HG02642 (cell line): ENCODE measurements around the gene ZFP14.
"Not testable (repeated sequence)": the region's sequence is repeated elsewhere in the genome, so short reads cannot be mapped to it uniquely, and the experiment has no call there.

ENCODE experiments used
- ATAC-seq: cut with Tn5 transposase; IDR thresholded peaks from one replicate; pipeline ENCODE4 v1.9.1; 2021; ENCODE audit warnings: mild to moderate bottlenecking; ENCODE audit not compliant: unreplicated experiment, poor library complexity

Gene ZFP14

DNA sequence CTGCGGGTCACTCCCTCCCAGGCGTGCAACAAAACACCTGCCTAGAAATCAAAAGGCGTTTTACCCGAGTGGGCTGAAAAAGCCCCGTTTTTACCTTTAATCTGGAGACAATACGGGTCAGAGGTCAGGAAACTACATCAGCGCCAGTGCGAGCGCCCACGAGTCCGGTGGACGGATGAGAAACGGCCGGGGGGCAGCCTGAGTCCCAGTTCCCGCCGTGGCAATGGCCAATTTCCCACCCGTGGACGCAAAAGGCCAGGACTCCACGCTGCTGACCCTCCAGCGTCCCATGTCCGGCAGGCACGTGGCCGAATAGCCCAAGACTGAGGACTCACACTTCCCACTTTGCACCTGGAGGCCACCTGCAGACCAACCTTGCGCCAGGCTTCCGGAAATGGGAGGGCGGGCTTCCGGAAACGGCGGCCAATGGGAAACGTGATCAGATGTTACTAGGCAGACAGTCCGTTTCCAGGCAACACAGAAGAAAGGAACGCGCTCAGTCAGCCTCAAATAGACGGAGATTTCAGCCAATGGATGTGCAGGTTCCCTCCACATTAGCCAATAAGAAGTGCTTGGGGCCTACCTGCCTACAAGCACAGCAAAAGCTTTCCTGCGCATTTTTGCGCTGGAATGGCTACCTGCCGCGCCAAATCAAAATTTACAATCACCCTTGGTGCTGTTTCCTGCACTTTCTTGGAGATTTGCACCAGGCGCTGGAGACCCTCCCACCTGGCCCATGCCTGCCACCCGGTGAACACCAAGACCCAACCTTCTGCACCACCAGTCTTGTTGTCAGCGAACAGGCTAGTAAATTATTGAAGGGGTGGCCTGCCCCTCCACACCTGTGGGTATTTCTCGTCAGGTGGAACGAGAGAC lies 47.4 kb downstream of the ZFP14 start:
- peak; percentile 69 for ATAC-seq

- ATAC-seq, result no peak
These were observed 48.8 kb downstream of the ZFP14 start for GRCh38 chr19:36330216-36330615.

DNA sequence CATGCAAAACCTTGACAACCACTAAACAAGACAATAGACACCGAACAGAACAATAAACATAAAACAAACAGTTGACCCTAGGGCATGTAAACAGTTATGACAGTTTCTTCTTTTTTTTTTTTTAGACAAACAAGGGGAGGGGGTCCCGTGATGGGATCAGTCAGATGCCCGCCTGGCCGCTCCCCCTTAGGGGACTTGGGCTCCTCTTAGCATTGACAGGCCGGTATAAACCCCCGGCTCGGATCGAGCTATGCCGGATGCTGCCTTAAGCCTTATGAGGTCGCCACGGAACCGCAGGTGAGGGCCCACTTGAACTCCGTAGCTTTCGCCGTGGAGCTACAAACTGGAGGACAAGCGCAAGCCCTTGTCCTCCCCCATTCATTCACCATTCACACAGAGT lies 49.5 kb downstream of the ZFP14 start:
- ATAC-seq, result not testable (repeated sequence)

GRCh38 chr19:36326649-36327048 lies 52.4 kb downstream of the ZFP14 start:
- not testable (repeated sequence) for ATAC-seq

- not testable (repeated sequence) for ATAC-seq
These were observed 63.8 kb downstream of the ZFP14 start for GRCh38 chr19:36315164-36315563.

- not testable (repeated sequence) for ATAC-seq
These were observed 64.9 kb downstream of the ZFP14 start for GRCh38 chr19:36314053-36314452.

DNA sequence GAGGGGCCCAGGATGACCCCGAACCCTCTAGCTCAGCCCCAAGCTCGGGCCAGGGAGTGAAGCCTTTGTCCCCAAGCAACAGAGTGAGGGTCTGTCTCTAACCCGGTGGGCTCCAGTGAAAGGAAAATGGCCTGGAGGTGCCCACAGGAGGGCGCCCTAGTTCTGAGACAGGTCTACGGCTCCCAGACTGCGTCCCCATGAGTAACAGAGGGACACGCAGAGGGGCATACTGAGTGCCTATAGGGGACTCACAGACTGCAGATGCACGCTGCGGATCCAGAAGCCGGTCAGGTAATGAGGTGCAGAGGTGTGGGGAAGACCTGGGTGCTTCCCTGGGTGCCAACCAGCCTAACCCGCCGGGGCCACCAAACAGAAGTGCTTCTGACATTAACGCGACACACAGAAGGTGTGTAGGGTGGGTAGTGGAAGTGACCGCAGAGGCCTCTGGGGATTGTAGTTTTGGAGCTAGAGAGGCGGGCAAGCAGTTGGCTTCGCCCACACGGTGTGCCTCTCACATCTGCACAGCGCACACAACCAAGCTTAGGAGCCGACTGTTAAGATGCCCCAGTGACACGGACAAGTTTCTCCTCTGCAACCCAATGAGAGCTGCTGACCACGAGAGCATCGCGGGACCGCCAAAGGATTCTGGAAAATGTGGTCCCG lies 67.8 kb downstream of the ZFP14 start:
- ATAC-seq, result not testable (repeated sequence)

DNA sequence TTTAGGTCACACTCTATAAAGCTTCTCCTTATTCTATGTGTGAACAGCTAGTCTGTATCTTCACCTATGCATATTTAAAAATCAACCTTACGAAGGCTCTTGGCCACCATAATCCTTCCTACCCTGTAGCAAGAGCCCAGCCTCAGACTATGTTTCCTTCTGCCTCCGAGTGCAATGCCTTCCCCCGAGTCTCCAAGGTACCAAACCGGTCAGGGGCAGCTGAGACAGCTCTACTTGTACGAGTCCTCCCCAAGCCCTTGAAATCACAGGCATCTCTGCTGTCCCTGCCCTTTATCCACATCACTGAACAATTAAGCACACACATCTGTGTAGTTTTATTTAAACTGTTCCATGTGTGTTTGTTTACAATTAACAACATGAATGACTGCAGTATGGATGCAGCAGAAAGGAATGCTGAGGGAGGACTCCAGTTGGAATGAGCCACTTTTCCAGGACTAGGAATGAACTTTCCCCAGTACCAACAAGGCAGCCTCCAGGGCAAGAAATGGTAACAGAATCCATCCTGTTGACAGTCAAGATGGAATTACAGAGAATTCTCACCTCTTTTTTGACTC lies 68.5 kb downstream of the ZFP14 start:
- ATAC-seq, result not testable (repeated sequence)

GRCh38 chr19:36309759-36310158 lies 69.2 kb downstream of the ZFP14 start:
- not testable (repeated sequence) for ATAC-seq

GRCh38 chr19:36309309-36309708 lies 69.7 kb downstream of the ZFP14 start:
- ATAC-seq, result not testable (repeated sequence)

GRCh38 chr19:36292317-36292716 lies 86.7 kb downstream of the ZFP14 start:
- not testable (repeated sequence) for ATAC-seq
